Duodenal mucosa (tissue), 2 donors: ENCODE measurements around the gene ASB17.
"Not testable (repeated sequence)": the region's sequence is repeated elsewhere in the genome, so short reads cannot be mapped to it uniquely, and the experiment has no call there.

Experiments used
- H3K27ac ChIP-seq: one replicate; pipeline ENCODE4 v1.7.0; 2013; ENCODE audit warnings: low read depth, low read length
- H3K27me3 ChIP-seq, 2 donors: one replicate each; pipeline ENCODE4 v1.7.0; 2013; ENCODE audit warnings: low read length in 2 of 2, control low read depth in 1 of 2; ENCODE audit not compliant: insufficient read depth in 2 of 2, control insufficient read depth in 1 of 2
- H3K36me3 ChIP-seq, 2 donors: one replicate each; pipeline ENCODE4 v1.7.0; 2013; ENCODE audit warnings: low read length in 2 of 2, control low read depth in 1 of 2; ENCODE audit not compliant: insufficient read depth in 2 of 2, control insufficient read depth in 1 of 2
- H3K4me1 ChIP-seq, 2 donors: one replicate each; pipeline ENCODE4 v1.7.0; 2013; ENCODE audit warnings: low read length in 2 of 2, control low read depth in 1 of 2; ENCODE audit not compliant: insufficient read depth in 2 of 2, control insufficient read depth in 1 of 2
- H3K4me3 ChIP-seq, 2 donors: one replicate each; pipeline ENCODE4 v1.7.0; 2013; ENCODE audit warnings: low read length in 2 of 2, low read depth in 1 of 2
- H3K9ac ChIP-seq, 2 donors: one replicate each; pipeline ENCODE4 v1.7.0; 2013; ENCODE audit warnings: low read length in 2 of 2, low read depth in 1 of 2
- H3K9me3 ChIP-seq, 2 donors: one replicate each; pipeline ENCODE4 v1.7.0; 2013; ENCODE audit warnings: low read length in 2 of 2, control low read depth in 1 of 2; ENCODE audit not compliant: control insufficient read depth in 1 of 2

Gene ASB17

GRCh38 chr1:75932304-75932703, at the start of gene ASB17:
TSS of gene ASB17 (minus strand) at chr1:75932404. CDS start at chr1:75932291, 113 bp downstream.
- no peak within 1 kb of the TSS for H3K4me3 ChIP-seq
- no peak within 1 kb of the TSS for H3K9ac ChIP-seq
- no peak within 1 kb of the TSS for H3K27ac ChIP-seq
- no peaks in the 10 kb centered on the region for H3K36me3 ChIP-seq
- no peaks in the 10 kb centered on the region for H3K4me1 ChIP-seq
- no peaks in the 10 kb centered on the region for H3K9me3 ChIP-seq
- H3K27me3 ChIP-seq, result no peaks in the 10 kb centered on the region

GRCh38 chr1:75980972-75981897, 49.0 kb upstream of the ASB17 start:
- H3K36me3 ChIP-seq, result no peaks in the 10 kb centered on the region

GRCh38 chr1:75970631-75971030, 38.4 kb upstream of the ASB17 start:
- no peaks in the 10 kb centered on the region for H3K9me3 ChIP-seq
- no peak overlapping the region for H3K27ac ChIP-seq
- H3K9ac ChIP-seq, result no peak overlapping the region
- no peak overlapping the region for H3K4me3 ChIP-seq
- H3K4me1 ChIP-seq, result no peaks in the 10 kb centered on the region
- no peaks in the 10 kb centered on the region for H3K27me3 ChIP-seq
- no peaks in the 10 kb centered on the region for H3K36me3 ChIP-seq

More at GRCh38 chr1:75980972-75981897, 49.0 kb upstream of the ASB17 start:
- Histone ChIP-seq H3K9me3 (no peaks in the 10 kb centered on the region), H3K27ac (no peak overlapping the region), H3K27me3 (no peaks in the 10 kb centered on the region), H3K9ac (no peak overlapping the region), H3K4me3 (no peak overlapping the region), H3K4me1 (no peaks in the 10 kb centered on the region)

GRCh38 chr1:75969550-75969949, 37.3 kb upstream of the ASB17 start:
- Histone ChIP-seq H3K27me3 (no peaks in the 10 kb centered on the region), H3K4me1 (no peaks in the 10 kb centered on the region), H3K9ac (no peak overlapping the region), H3K9me3 (no peaks in the 10 kb centered on the region), H3K27ac (no peak overlapping the region), H3K36me3 (no peaks in the 10 kb centered on the region), H3K4me3 (no peak overlapping the region)

GRCh38 chr1:75967719-75968118, 35.5 kb upstream of the ASB17 start:
- no peak overlapping the region for H3K9ac ChIP-seq
- H3K36me3 ChIP-seq, result no peaks in the 10 kb centered on the region
- no peak overlapping the region for H3K4me3 ChIP-seq
- H3K9me3 ChIP-seq, result no peaks in the 10 kb centered on the region
- no peak overlapping the region for H3K27ac ChIP-seq
- H3K27me3 ChIP-seq, result no peaks in the 10 kb centered on the region
- H3K4me1 ChIP-seq, result no peaks in the 10 kb centered on the region

- H3K9ac ChIP-seq, result no peak overlapping the region
- no peaks in the 10 kb centered on the region for H3K4me1 ChIP-seq
- no peak overlapping the region for H3K4me3 ChIP-seq
- no peaks in the 10 kb centered on the region for H3K9me3 ChIP-seq
- no peak overlapping the region for H3K27ac ChIP-seq
- H3K36me3 ChIP-seq, result no peaks in the 10 kb centered on the region
- no peaks in the 10 kb centered on the region for H3K27me3 ChIP-seq
These were observed 32.7 kb upstream of the ASB17 start for GRCh38 chr1:75964760-75965408.

GRCh38 chr1:75964110-75964759, 32.0 kb upstream of the ASB17 start:
- H3K4me1 ChIP-seq, H3K27me3 ChIP-seq, H3K4me3 ChIP-seq, H3K27ac ChIP-seq, H3K9me3 ChIP-seq, H3K9ac ChIP-seq, H3K36me3 ChIP-seq: not testable (repeated sequence)

GRCh38 chr1:75954586-75954985, 22.4 kb upstream of the ASB17 start:
- no peak overlapping the region for H3K4me3 ChIP-seq
- H3K4me1 ChIP-seq, result no peaks in the 10 kb centered on the region
- H3K9ac ChIP-seq, result no peak overlapping the region
- no peaks in the 10 kb centered on the region for H3K27me3 ChIP-seq
- H3K27ac ChIP-seq, result no peak overlapping the region
- no peaks in the 10 kb centered on the region for H3K36me3 ChIP-seq
- H3K9me3 ChIP-seq, result no peaks in the 10 kb centered on the region

GRCh38 chr1:75953461-75953860, 21.3 kb upstream of the ASB17 start:
- H3K9ac ChIP-seq, result no peak overlapping the region
- no peak overlapping the region for H3K27ac ChIP-seq
- H3K4me3 ChIP-seq, result no peak overlapping the region
- no peaks in the 10 kb centered on the region for H3K36me3 ChIP-seq
- no peaks in the 10 kb centered on the region for H3K4me1 ChIP-seq
- no peaks in the 10 kb centered on the region for H3K27me3 ChIP-seq
- H3K9me3 ChIP-seq, result no peaks in the 10 kb centered on the region

GRCh38 chr1:75952016-75952415, 19.8 kb upstream of the ASB17 start:
- no peaks in the 10 kb centered on the region for H3K4me1 ChIP-seq
- H3K9ac ChIP-seq, result no peak overlapping the region
- H3K27me3 ChIP-seq, result no peaks in the 10 kb centered on the region
- no peaks in the 10 kb centered on the region for H3K9me3 ChIP-seq
- H3K36me3 ChIP-seq, result no peaks in the 10 kb centered on the region
- H3K27ac ChIP-seq, result no peak overlapping the region
- H3K4me3 ChIP-seq, result no peak overlapping the region
